ENCODE results near the gene SYNE3. TPM values are rescaled to one million over a fixed set of nuclear protein-coding genes. Genes with fewer than 3 reads are reported as not detected.

SYNE3 gene
- total RNA-seq, 2 experiments from 2014 or later: 37.0 to 38.7 TPM

DNA sequence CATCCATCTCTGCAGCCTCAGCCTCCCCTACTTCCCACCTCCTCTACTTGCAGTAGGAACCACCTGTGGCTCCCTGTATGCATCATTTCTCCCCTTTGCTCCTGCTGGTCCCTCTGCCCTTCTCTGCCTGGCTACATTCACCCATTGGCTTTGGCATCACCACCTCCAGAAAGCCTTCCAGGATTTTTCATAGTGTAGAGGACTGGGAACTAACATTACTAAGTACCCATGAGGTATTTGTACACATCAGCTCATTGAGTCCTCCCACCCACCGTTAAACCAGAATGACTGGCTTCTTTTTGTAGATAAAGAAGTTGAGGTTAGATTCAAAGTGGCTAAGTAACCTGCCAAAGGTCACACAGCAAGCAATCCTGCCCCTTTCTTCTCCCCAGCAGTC, 17.1 kb downstream of the SYNE3 start:
- ChIA-PET POLR2A (no interaction called here), CTCF (no interaction called here)

DNA sequence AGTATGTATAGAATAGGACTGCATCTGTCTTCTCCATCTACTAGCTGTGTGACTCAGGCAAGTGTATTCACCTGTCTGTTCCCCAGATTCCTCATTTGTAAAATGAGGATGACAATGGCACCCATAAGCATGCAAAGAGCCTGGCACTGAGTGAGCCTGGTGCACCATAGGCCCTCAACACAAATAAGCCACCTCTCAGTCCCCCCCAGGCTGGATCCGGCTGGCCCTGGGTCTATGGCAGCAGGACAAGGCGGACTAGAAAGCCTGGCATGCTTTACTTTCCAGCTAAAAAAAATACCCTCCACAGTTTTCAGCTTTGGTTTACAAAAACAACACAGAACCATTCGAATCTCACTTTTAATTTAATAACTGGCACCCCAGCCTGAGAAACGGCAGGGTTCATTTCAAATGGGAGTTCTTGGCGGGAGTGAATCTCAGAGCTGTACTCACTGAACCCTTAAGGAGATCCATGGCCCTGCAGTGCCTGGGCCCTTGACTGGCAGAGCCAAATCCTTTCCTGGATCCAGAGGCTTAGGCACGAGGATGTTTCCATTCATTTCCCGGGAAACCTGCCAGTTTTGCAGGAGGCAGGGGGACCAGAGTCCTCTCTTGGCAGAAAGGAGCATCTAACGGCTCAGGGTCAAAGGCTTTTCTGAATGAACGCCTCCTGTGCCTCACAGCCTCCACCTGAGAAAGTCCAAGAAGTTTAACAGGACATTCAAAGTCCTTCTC, 17.7 kb downstream of the SYNE3 start:
- ChIA-PET CTCF (interaction anchor here (0.8 kb wide), 1 partner anchor 25 kb away, joined by 4 read pairs; no protein-coding TSS in a partner anchor), POLR2A (no interaction called here)

DNA sequence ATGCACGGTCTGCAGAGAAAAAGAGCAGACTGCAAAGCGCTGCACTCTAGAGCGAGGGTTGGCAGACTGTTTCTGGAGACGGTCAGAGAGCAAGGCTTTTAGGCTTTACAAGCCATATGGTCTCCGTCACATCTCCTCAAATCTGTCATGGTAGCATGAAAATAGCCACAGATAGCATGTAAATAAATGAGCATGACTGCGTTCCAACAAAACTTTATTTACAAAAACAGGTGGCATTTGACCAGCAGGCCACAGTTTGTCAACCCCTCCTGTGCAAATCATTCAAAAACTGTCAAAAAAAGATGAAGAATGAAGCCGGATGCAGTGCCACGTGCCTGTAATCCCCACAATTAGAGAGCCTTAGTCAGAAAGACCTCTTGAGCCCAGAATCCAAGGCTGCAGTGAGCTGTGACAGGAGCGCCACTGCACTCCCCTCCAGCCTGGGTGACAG, 18.9 kb downstream of the SYNE3 start:
- CTCF ChIA-PET: no interaction called here
- POLR2A ChIA-PET: no interaction called here

DNA sequence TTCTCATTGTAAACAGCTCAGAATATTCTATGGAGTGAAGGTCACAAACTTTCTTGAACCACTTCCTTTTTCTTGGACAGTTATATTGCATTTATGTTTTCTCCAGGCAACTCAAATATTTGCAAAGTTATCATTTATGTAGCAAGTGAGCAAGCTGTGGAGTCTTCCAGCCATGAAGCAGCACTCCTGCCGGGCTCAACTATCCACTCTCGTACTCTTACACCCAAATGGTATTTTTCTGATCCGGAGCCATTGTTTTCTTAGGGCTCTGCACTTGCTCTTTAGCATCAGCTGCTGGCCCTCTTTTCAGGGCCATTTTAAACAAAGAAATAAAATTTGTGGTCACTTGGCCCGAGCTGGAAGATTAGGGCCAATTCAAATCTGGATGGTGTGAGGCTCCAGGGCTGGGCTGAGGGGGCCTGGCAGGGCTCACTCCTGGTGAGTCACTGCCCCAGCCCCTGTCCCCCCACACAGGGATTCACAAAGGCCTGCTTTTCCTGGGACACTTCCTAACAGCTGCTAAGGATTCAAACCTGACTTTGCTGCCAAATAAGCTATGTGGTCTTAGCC, 19.7 kb downstream of the SYNE3 start:
- POLR2A ChIA-PET: interaction anchor here (0.8 to 1.3 kb wide), 2 partner anchors 16 to 27 kb away, joined by 3 to 4 read pairs; no protein-coding TSS in a partner anchor
- CTCF ChIA-PET: interaction anchor here (0.5 to 1.5 kb wide), 4 partner anchors 12 to 66 kb away, joined by 3 to 6 read pairs (median 3); no protein-coding TSS in a partner anchor

DNA sequence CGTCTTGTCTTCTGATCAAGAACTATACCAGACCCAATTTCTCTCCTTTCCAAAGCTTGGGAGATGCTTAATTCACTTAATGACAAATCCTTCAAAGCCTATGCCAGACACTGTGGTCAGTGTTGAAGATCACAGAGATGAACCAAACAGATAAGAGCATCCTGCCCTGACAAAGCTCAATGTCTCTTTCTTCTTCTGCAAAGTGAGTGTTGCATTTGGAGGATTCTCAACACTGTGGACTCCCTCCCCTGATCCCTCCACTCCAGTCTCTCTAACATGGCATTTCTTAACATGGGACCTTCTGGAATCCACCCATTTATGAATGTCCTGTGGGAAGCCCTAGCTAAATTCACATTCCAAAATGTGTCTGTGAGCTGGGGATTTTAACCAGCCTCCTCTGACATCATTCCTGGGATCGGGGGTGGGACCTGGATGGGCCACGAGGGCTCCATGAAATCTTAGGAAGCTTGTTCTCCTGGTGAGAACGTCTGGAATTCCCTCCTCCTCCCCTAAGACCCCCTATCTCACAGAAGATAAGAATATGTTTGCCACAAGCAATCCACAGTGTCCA, 20.3 kb downstream of the SYNE3 start:
- POLR2A ChIA-PET: interaction anchor here (0.8 to 1.3 kb wide), 2 partner anchors 16 to 27 kb away, joined by 3 to 4 read pairs; no protein-coding TSS in a partner anchor

DNA sequence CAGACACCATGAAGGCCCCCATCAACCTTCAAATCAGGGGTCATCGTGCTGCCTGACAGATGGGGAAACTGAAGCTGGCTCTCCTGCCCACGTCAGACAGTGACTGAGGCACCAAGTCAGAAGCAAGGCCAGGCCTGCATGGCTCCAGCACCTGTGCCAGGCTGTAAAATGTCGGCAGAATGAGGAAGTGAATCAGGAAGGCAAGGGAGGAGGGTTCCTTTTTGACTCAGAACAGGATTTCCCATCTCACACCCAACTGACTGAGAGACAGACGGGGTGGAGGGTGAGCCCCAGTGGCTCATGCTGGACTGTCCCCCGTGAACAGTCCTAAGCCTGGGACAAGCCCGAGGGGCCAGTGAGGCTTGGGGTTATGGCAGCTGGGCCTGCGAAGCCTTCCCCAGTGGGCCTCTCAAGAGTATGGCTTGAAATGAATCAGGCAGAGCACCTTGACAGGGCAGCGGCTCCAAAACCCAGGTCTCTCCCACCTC, 20.9 kb downstream of the SYNE3 start:
- CTCF ChIA-PET: interaction anchor here (0.7 to 1.5 kb wide), 3 partner anchors 15 to 32 kb away, joined by 3 to 6 read pairs (median 3); no protein-coding TSS in a partner anchor
- POLR2A ChIA-PET: interaction anchor here (0.8 to 1.3 kb wide), 2 partner anchors 15 to 28 kb away, joined by 3 to 4 read pairs; no protein-coding TSS in a partner anchor

More for the DNA sequence above, 20.3 kb downstream of the SYNE3 start:
- CTCF ChIA-PET: interaction anchor here (0.5 to 1.5 kb wide), 5 partner anchors 12 to 66 kb away, joined by 3 to 6 read pairs (median 3); no protein-coding TSS in a partner anchor

DNA sequence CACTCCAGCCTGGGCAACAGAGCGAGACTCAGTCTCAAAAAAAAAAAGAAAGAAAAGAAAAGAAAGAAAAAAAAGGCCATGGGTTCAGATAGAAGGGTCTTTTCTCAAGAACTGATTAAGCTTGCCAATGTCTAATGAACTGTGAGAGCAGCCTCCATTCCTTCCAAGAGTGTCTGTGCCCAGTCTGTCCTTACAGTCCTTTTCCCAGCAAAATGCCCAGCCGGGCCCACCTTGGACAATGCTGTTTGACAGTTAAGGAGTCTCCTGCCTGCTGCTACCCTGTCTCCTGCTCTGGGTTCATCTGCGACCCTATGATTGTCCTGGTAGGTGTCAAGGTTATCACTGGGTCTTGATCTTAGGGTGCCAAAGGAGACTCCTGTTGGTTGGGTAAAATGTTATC, 21.4 kb downstream of the SYNE3 start:
- ChIA-PET POLR2A (no interaction called here), CTCF (interaction anchor here (1.5 kb wide), 1 partner anchor 32 kb away, joined by 3 read pairs; no protein-coding TSS in a partner anchor)

DNA sequence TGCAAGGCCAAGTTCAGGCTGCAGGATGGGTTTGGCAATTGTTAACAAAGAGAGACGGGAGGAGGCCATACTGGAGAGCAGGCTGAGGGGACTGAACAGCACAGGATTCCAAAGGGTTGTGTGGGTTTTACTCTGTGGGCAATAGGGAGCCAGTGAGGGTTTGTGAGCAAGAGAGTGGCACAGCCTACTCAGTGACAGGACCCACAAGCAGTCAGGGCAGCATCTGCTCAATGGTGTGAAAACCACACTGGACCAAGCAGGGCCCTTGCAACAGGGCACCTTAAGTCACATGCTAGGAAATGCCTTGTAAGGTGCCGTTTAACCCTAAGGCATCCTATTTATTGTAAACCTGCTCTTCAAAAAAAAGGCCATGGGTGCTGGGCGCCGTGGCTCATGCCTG, 22.0 kb downstream of the SYNE3 start:
- ChIA-PET POLR2A (interaction anchor here (0.7 kb wide), 1 partner anchor 47 kb away, joined by 3 read pairs; no protein-coding TSS in a partner anchor), CTCF (no interaction called here)

DNA sequence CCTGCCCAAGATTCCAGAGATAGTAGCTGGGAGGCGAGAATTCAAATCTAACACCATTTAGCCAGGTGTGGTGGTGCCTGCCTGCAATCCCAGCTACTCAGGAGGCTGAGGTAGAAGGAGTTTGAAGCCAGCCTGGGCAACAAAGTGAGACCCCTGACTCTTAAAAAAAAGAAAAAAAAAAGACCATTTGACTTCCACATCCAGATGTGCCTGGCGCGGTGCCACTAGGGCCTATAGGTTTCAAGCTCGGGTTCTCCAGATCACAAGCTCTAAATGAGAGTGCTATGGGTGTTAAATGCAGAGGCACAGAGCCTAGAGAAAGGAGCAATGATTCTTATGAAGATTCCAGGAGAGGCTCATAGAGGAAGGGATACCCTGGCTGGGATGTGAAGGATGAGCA, 22.5 kb downstream of the SYNE3 start:
- CTCF ChIA-PET: interaction anchor here (0.9 kb wide), 1 partner anchor 15 kb away, joined by 3 read pairs; no protein-coding TSS in a partner anchor
- POLR2A ChIA-PET: interaction anchor here (0.7 kb wide), 1 partner anchor 48 kb away, joined by 3 read pairs; no protein-coding TSS in a partner anchor

DNA sequence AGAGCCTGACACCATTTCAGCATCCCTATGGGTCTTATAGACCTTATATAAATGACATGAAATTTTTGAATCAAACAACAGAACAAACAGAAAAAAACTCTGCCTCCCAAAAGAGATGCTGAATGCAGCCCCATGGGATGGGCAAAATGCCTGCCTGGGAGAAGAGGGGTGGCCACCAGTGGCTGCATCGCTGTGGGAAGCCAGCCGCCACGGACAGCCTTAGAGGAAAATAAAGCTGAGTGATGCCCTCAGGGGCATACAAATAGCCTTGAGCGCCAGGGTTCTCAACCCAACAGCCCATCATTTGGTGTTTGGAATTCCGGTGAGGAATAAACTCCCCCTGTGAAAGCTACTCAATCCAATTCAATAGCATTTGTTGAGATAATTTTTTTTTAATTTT, 22.9 kb downstream of the SYNE3 start:
- POLR2A ChIA-PET: no interaction called here
- CTCF ChIA-PET: interaction anchor here (0.9 kb wide), 1 partner anchor 14 kb away, joined by 3 read pairs; no protein-coding TSS in a partner anchor

DNA sequence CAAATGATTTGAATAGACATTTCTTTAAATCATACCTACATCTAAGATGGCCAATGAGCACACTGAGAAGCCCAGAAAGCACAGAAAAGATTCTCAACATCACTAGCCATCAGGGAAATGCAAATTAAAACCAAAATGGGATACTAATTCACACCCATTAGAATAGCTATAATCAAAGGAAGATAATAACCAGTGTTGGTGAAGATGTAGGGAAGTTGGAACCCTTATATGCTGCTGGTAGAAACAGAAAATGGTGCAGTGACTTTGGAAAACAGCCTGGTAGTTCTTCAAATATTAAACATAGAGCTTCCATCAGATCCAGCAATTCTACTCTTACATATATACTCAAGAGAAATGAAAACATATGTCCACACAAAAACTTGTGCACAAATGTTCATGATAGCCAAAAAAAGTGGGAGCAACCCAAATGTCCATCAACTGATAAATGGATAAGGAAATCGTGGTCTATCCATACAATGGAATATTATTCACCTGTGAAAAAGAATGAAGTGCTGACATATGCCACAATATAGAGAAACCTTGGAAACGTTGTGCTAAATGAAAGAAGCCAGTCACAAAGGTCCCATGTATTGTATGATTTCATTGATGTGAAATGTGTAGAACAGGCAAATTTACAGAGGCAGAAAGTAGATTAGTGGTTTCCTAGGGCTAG, 24.4 kb downstream of the SYNE3 start:
- ChIA-PET CTCF (interaction anchor here (0.9 to 1.3 kb wide), 2 partner anchors 33 to 50 kb away, joined by 3 read pairs; no protein-coding TSS in a partner anchor), POLR2A (no interaction called here)

DNA sequence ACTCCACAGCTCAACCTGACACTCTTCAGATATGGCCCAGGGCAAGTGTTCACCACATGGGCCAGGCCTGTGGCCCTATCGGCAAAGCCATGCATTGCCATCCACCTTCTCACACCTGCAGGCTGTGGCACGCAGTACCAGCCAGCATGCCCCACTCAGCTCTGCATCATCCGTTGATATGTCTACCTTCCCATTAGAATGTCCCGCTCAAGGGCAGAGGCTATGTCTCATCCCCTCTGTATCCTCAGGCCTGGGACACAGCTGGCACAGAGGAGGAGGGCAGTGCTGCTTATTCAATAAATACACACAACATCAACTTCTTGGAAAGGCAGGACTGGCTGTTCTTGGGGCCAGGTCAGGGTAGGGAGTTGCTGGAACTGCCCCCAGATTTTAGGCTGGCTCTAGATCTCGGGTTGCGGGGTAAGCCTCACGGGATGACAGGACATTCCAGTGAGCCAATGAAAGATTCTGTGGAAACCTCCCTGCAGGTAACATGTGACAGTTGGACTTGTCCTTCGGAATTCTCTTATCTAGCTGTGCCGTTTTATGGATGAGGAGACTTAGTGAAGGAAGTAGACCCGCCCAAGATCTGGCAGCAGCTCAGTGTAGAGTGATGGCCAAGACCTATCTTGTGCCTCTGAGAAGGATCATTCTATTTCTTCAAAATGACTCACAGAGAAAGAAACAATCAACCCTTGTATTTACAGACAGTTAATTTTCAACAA, 25.6 kb downstream of the SYNE3 start:
- ChIA-PET CTCF (interaction anchor here (0.7 to 1.3 kb wide), 2 partner anchors 49 to 749 kb away, joined by 3 read pairs; no protein-coding TSS in a partner anchor), POLR2A (no interaction called here)

DNA sequence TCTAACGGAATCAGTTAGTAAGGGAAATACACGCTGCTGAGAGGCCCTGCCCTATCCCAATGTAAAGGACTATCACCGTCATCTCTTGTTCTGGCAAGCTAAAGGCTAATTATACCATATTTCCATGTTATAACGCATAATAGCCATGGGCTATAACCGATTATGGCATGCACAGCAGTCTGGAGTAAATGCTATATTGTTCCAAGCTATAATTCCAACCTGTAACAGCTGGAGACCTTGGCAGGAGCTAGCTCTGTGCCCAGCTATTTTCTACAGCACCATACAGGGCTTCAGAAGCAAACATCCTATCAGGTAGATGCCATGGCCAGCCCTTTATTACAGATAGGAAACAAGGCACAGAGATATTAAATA, 26.3 kb downstream of the SYNE3 start:
- ChIA-PET CTCF (interaction anchor here (0.7 kb wide), 1 partner anchor 28 kb away, joined by 3 read pairs; no protein-coding TSS in a partner anchor), POLR2A (no interaction called here)

DNA sequence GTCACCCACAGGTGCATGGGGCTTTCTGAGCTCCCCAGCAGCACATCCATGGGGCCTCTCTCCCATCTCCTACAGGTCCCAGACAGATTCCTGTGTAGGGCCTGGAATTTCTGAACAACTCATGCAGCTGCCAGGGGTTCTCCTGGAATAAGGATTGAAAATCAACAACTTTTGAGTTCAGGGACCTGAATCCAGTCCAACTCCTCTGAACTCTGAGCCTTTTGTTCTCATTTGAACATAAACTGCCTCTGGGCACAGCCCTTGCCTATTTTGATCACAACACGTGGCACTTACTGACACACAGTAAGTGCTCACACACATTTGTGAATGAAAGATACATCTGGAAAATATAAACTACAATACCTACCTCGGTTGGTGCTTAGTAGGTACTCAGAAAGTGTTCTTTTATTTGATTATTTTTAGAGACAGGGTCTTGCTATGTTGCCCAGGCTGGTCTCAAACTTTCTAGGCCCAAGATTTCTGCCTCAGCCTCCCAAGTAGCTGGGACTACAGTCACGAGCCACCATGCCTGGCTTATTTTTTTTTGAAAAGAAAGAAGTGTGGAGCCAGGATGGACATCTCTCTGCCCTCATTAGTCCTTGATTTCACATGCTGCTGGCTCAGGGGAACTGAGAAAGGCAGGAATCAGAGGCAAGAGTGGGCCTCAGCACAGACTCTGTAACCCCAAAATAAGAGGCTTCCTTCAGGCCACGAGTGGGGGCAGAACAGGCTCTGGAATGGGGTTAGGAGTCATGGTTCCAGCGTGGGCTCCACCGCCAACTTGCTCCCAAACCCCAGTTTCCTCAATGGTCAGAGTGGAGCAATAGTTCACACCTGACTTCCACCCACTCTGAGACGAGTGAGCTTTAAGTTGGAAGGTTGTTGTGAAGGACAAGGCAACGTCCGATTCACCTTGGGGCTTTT, 27.0 kb downstream of the SYNE3 start:
- CTCF ChIA-PET: interaction anchor here (0.7 kb wide), 1 partner anchor 29 kb away, joined by 3 read pairs; no protein-coding TSS in a partner anchor
- POLR2A ChIA-PET: no interaction called here

DNA sequence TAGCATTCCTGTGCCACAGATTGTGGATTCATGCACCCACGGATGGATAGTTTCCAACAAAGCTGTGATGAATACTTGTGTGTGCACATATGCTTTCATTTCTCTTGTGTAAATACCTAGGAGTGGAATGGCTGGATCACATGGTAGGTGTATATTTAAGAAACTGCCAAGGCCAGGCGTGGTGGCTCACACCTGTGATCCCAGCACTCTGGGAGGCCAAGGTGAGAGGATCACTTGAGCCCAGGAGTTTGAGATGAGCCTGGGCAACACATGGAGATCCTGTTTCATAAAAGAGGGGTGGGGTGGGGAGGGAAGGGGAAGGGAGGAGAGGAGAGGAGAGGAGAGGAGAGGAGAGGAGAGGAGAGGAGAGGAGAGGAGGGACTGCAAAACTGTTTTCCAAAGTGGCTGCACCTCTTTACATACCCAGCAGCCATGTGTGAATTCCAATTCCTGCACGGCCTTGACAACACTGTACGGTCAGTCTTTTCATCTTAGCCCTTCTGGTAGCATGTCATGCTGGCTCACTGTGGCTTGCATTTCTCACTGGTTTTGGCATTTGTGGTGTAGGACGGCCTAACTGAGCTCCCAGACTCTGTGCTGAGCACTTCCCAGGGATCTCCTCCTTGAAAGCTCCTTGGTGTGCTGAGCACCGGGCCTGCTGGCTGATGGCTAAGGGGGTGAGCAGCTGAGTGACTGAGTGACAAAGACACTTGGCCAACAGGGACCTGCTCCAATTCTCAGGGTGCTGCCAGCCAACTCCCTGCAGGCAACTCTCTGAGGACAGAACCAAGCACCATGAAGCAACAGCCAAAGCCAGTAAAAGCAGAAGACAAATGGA, 27.9 kb downstream of the SYNE3 start:
- CTCF ChIA-PET: no interaction called here
- POLR2A ChIA-PET: no interaction called here

DNA sequence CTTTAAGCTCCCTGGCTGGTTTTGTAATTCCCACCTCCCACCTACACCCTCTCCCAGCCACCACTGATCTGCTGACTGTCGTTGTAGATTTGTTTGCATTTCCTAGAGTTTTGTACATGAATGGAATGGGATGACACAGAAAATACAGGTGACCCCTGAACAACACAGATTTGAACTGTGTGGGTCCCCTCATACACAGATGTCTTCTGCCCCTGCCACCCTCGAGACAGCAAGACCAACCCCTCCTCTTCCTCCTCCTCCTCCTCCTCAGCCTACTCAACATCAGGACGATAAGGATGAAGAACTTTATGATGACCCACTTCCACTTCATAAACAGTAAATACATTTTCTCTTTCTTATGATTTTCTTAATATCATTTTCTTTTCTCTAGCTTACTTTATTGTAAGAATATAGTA, 28.8 kb downstream of the SYNE3 start:
- CTCF ChIA-PET: no interaction called here

More for the DNA sequence above, 28.8 kb downstream of the SYNE3 start:
- POLR2A ChIA-PET: no interaction called here
